OCI-LY1 (cell line): ENCODE data around the gene CHD5.

Experiments used
- H2AFZ ChIP-seq: fragments of 200-600 bp; sonication (generic), shearing (Covaris generic); 2 replicates; pipeline ENCODE4 v1.6.0; 2014; ENCODE audit warnings: antibody characterized with exemption, mild to moderate bottlenecking, low read length
- H3F3A ChIP-seq: fragments of 200-600 bp; sonication (generic), shearing (Covaris generic); 2 replicates; pipeline ENCODE4 v1.6.0; 2014; ENCODE audit warnings: mild to moderate bottlenecking, antibody characterized with exemption, low read length, moderate library complexity; ENCODE audit not compliant: insufficient read depth
- H3K27ac ChIP-seq: fragments of 200-600 bp; sonication (generic); 2 replicates; pipeline ENCODE4 v1.5.1; 2014; ENCODE audit warnings: low read length, mixed run types, mild to moderate bottlenecking, low read depth; ENCODE audit not compliant: poor library complexity, severe bottlenecking
- H3K27me3 ChIP-seq: fragments of 200-600 bp; sonication (generic); 2 replicates; pipeline ENCODE4 v1.6.0; 2014; ENCODE audit warnings: antibody characterized with exemption, mild to moderate bottlenecking, low read length, moderate library complexity; ENCODE audit not compliant: insufficient read depth
- H3K36me3 ChIP-seq: fragments of 200-600 bp; sonication (generic); 2 replicates; pipeline ENCODE4 v1.6.1; 2014; ENCODE audit warnings: mild to moderate bottlenecking, antibody characterized with exemption, low read length, moderate library complexity, mixed read lengths; ENCODE audit not compliant: insufficient read depth
- H3K4me1 ChIP-seq: fragments of 200-600 bp; sonication (generic); 2 replicates; pipeline ENCODE4 v1.5.1; 2014; ENCODE audit warnings: mild to moderate bottlenecking, low read length, moderate library complexity; ENCODE audit not compliant: insufficient read depth, severe bottlenecking
- H3K4me2 ChIP-seq: fragments of 200-600 bp; sonication (generic), shearing (Covaris generic); 2 replicates; pipeline ENCODE4 v1.6.1; 2014; ENCODE audit warnings: low read length
- H3K4me3 ChIP-seq: fragments of 200-600 bp; sonication (generic); 2 replicates; pipeline ENCODE4 v1.5.1; 2014; ENCODE audit warnings: low read length, low read depth, mild to moderate bottlenecking, mixed read lengths; ENCODE audit not compliant: poor library complexity, severe bottlenecking
- H3K79me2 ChIP-seq: fragments of 200-600 bp; shearing (Covaris generic); 2 replicates; pipeline ENCODE4 v1.6.1; 2016; ENCODE audit warnings: mixed run types, low read length, mixed read lengths; ENCODE audit not compliant: insufficient read depth
- H3K9ac ChIP-seq: fragments of 200-600 bp; sonication (generic), shearing (Covaris generic); 2 replicates; pipeline ENCODE4 v1.6.1; 2014; ENCODE audit warnings: mild to moderate bottlenecking, low read length, mixed read lengths
- H3K9me2 ChIP-seq: fragments of 200-600 bp; sonication (generic), shearing (Covaris generic); 2 replicates; pipeline ENCODE4 v1.6.1; 2014; ENCODE audit warnings: low read depth, mild to moderate bottlenecking, low read length, mixed read lengths
- H3K9me3 ChIP-seq: fragments of 200-600 bp; shearing (Covaris generic); 2 replicates; pipeline ENCODE4 v1.6.1; 2014; ENCODE audit warnings: low read length, mixed read lengths
- H4K20me1 ChIP-seq: fragments of 200-600 bp; sonication (generic), shearing (Covaris generic); 2 replicates; pipeline ENCODE4 v1.6.0; 2016; ENCODE audit warnings: mild to moderate bottlenecking, low read length; ENCODE audit not compliant: insufficient read depth
- CTCF ChIP-seq: fragments of 200-600 bp; sonication (generic), shearing (Covaris generic); IDR thresholded peaks from 2 replicates; pipeline ENCODE4 v1.5.1; 2017; ENCODE audit warnings: mild to moderate bottlenecking, antibody characterized with exemption, low read length, moderate library complexity, mixed read lengths
- EZH2 ChIP-seq: fragments of 200-600 bp; sonication (generic), shearing (Covaris generic); IDR thresholded peaks from 2 replicates; pipeline ENCODE4 v1.8.0; 2017; ENCODE audit warnings: borderline replicate concordance, mixed run types, mild to moderate bottlenecking, antibody characterized with exemption, low read length, moderate library complexity, mixed read lengths

CHD5 gene

DNA sequence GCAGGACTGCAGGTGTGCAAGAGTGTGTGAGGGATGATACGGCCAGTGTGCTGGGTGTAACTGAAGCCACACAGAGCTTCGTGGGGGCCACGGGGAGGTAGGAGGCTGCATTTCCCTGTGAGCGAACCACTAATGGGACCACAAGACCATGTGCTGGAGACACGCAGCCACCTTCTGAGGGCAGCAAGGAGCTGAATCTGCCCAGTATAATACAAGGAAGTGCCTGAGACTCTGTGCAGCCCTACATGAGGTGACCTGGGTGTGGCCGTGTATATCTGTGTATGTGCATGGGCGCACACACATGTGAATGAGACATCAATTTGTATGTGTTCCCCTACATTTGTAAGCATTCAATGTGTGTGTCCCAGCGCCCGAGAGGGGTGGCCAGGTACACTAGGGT lies 50.8 kb downstream of the CHD5 start:
- Histone ChIP-seq H3K9ac (no peak overlapping the region), H3K4me2 (no peak overlapping the region), H3F3A (no peaks in the 10 kb centered on the region), H3K4me1 (no peaks in the 10 kb centered on the region), H3K9me2 (no peaks in the 10 kb centered on the region), H3K27ac (no peak overlapping the region), H4K20me1 (no peaks in the 10 kb centered on the region), H3K79me2 (no peaks in the 10 kb centered on the region), H3K4me3 (no peak overlapping the region), H2AFZ (no peak overlapping the region), H3K27me3 (peaks cover 18% of the 10 kb centered on the region; the same call in 1 of the 2 replicates), H3K9me3 (peaks cover 7% of the 10 kb centered on the region; the same call in 1 of the 2 replicates), H3K36me3 (no peaks in the 10 kb centered on the region; the same call in 1 of the 2 replicates)
- TF ChIP-seq EZH2 (no peak), CTCF (no peak)

- Histone ChIP-seq H3K27ac (no peak overlapping the region), H3K36me3 (no peaks in the 10 kb centered on the region; the same call in 1 of the 2 replicates), H3K9ac (no peak overlapping the region), H3K27me3 (peaks cover 18% of the 10 kb centered on the region; the same call in 1 of the 2 replicates), H4K20me1 (no peaks in the 10 kb centered on the region), H3K9me2 (no peaks in the 10 kb centered on the region), H3F3A (no peaks in the 10 kb centered on the region), H3K79me2 (no peaks in the 10 kb centered on the region), H3K4me1 (no peaks in the 10 kb centered on the region), H3K4me3 (no peak overlapping the region), H3K9me3 (peaks cover 7% of the 10 kb centered on the region; the same call in 1 of the 2 replicates), H2AFZ (no peak overlapping the region), H3K4me2 (no peak overlapping the region)
- TF ChIP-seq EZH2 = no peak
- TF ChIP-seq CTCF = no peak
These were observed 51.6 kb downstream of the CHD5 start for GRCh38 chr1:6128276-6129081.

- Histone ChIP-seq H2AFZ (no peak overlapping the region), H3K9ac (no peak overlapping the region), H3F3A (no peaks in the 10 kb centered on the region), H3K4me3 (no peak overlapping the region), H3K27me3 (peaks cover 15% of the 10 kb centered on the region; the same call in 1 of the 2 replicates), H3K36me3 (no peaks in the 10 kb centered on the region; the same call in 1 of the 2 replicates), H3K9me2 (no peaks in the 10 kb centered on the region), H3K79me2 (no peaks in the 10 kb centered on the region), H3K27ac (no peak overlapping the region), H3K4me1 (no peaks in the 10 kb centered on the region), H3K9me3 (peaks cover 7% of the 10 kb centered on the region; the same call in 1 of the 2 replicates), H3K4me2 (no peak overlapping the region), H4K20me1 (no peaks in the 10 kb centered on the region)
- TF ChIP-seq CTCF (no peak), EZH2 (no peak)
These were observed 52.4 kb downstream of the CHD5 start for GRCh38 chr1:6127587-6128163.
